Smooth muscle cell (in vitro differentiated cells): ENCODE measurements around the gene CD79A. TPM values are rescaled to one million over a fixed set of nuclear protein-coding genes. Genes with fewer than 3 reads are reported as not detected.

Source experiments
- DNase-seq: peaks from one replicate; lab custom pipeline; 2025; ENCODE audit not compliant: unreplicated experiment; lab: John Stamatoyannopoulos, UW
- H2AFZ ChIP-seq: fragments of 200-600 bp; sonication (generic); 2 replicates; pipeline ENCODE4 v1.6.0; 2016; ENCODE audit warnings: antibody characterized with exemption, low read depth, mild to moderate bottlenecking
- H3F3A ChIP-seq: fragments of 200-600 bp; sonication (generic); 2 replicates; pipeline ENCODE4 v1.6.0; 2017; ENCODE audit warnings: antibody characterized with exemption, low read depth
- H3K27ac ChIP-seq: fragments of 200-600 bp; sonication (generic); 2 replicates; pipeline ENCODE4 v1.5.1; 2016; ENCODE audit warnings: low read depth, mild to moderate bottlenecking
- H3K27me3 ChIP-seq: fragments of 200-600 bp; sonication (generic); 2 replicates; pipeline ENCODE4 v1.6.1; 2016; ENCODE audit warnings: low read depth, mild to moderate bottlenecking
- H3K36me3 ChIP-seq: fragments of 200-600 bp; sonication (generic); 2 replicates; pipeline ENCODE4 v1.5.1; 2016; ENCODE audit warnings: low read depth
- H3K4me1 ChIP-seq: fragments of 200-600 bp; sonication (generic); 2 replicates; pipeline ENCODE4 v1.5.1; 2016; ENCODE audit warnings: low read depth
- H3K4me2 ChIP-seq: fragments of 200-600 bp; sonication (generic); 2 replicates; pipeline ENCODE4 v1.6.0; 2016; ENCODE audit warnings: mild to moderate bottlenecking
- H3K4me3 ChIP-seq: fragments of 200-600 bp; sonication (generic); 2 replicates; pipeline ENCODE4 v1.5.1; 2016; ENCODE audit warnings: mild to moderate bottlenecking
- H3K79me2 ChIP-seq: fragments of 200-600 bp; sonication (generic); 2 replicates; pipeline ENCODE4 v1.6.0; 2016; ENCODE audit warnings: low read depth, mild to moderate bottlenecking
- H3K9ac ChIP-seq: fragments of 200-600 bp; sonication (generic); 2 replicates; pipeline ENCODE4 v1.6.0; 2016; ENCODE audit warnings: low read depth
- H3K9me3 ChIP-seq: fragments of 200-600 bp; sonication (generic); replicated peaks from 2 replicates; pipeline ENCODE4 v1.5.1; 2016; ENCODE audit warnings: low read depth
- H4K20me1 ChIP-seq: fragments of 200-600 bp; sonication (generic); 2 replicates; pipeline ENCODE4 v1.6.0; 2016; ENCODE audit warnings: low read depth
- WGBS: methylation state at CpG from one replicate; pipeline ENCODE4 v1.1.7; 2016; ENCODE audit warnings: low lambda C conversion rate; 5-methylcytosine and 5-hydroxymethylcytosine counted together
- polyA plus RNA-seq: library from polyadenylated mRNA; unstranded; fragments of >200 nt; fragmentation: Nextera tagmentation; extraction: Ambion mirVana; gene quantifications from 2 replicates; pipeline ENCODE4 v1.2.1, GENCODE V29; 2016
- total RNA-seq: library from RNA; depleted of rRNA; stranded (reverse); fragments of >200 nt; gene quantifications from 2 replicates; pipeline ENCODE4 v1.2.3, GENCODE V29; 2014
- TF ChIP-seq, protein P1 (sequence below): fragments of 200-600 bp; sonication (generic); IDR thresholded peaks from 2 replicates; pipeline ENCODE4 v1.5.1; 2017; ENCODE audit warnings: borderline replicate concordance, mild to moderate bottlenecking, antibody characterized with exemption; ENCODE audit not compliant: insufficient read depth, poor library complexity, severe bottlenecking

CD79A gene
- total and polyA plus RNA-seq, 2 experiments from 2014 or later, result 0.41 TPM; not detected in 1

GRCh38 chr19:41861116-41861768 is 15.8 kb upstream of the CD79A start:
- 55% methylated on average over 9 of the region's 9 CpGs for WGBS
- peaks cover 59% of the 10 kb centered on the region for H4K20me1 ChIP-seq

GRCh38 chr19:41861846-41862245 is 15.2 kb upstream of the CD79A start:
- Histone ChIP-seq H3K9ac (peak overlapping the region; percentile 99), H3K4me3 (peak overlapping the region; percentile 69), H3K27me3 (no peaks in the 10 kb centered on the region), H3K9me3 (no peaks in the 10 kb centered on the region), H4K20me1 (peaks cover 65% of the 10 kb centered on the region), H3K27ac (peak overlapping the region; percentile 91), H3K36me3 (peaks cover 5% of the 10 kb centered on the region), H3K4me2 (peak overlapping the region; percentile 88), H3K79me2 (peaks cover 66% of the 10 kb centered on the region), H3K4me1 (peaks cover 21% of the 10 kb centered on the region), H2AFZ (no peak overlapping the region), H3F3A (peaks cover 10% of the 10 kb centered on the region)
- TF ChIP-seq, protein P1, sequence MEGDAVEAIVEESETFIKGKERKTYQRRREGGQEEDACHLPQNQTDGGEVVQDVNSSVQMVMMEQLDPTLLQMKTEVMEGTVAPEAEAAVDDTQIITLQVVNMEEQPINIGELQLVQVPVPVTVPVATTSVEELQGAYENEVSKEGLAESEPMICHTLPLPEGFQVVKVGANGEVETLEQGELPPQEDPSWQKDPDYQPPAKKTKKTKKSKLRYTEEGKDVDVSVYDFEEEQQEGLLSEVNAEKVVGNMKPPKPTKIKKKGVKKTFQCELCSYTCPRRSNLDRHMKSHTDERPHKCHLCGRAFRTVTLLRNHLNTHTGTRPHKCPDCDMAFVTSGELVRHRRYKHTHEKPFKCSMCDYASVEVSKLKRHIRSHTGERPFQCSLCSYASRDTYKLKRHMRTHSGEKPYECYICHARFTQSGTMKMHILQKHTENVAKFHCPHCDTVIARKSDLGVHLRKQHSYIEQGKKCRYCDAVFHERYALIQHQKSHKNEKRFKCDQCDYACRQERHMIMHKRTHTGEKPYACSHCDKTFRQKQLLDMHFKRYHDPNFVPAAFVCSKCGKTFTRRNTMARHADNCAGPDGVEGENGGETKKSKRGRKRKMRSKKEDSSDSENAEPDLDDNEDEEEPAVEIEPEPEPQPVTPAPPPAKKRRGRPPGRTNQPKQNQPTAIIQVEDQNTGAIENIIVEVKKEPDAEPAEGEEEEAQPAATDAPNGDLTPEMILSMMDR, result no peak
- DNase-seq, result no peak
- 89% methylated on average over 9 of the region's 9 CpGs for whole genome bisulfite sequencing

More at GRCh38 chr19:41861116-41861768, 15.8 kb upstream of the CD79A start:
- H3K36me3 ChIP-seq, result peaks cover 5% of the 10 kb centered on the region
- H2AFZ ChIP-seq, result no peak overlapping the region
- H3K4me1 ChIP-seq, result peaks cover 21% of the 10 kb centered on the region
- H3K9me3 ChIP-seq, result no peaks in the 10 kb centered on the region
- no peaks in the 10 kb centered on the region for H3K27me3 ChIP-seq
- H3K27ac ChIP-seq, result peak overlapping the region; percentile 91
- peak overlapping the region; percentile 88 for H3K4me2 ChIP-seq
- TF ChIP-seq, protein P1, result no peak
- H3F3A ChIP-seq, result peaks cover 8% of the 10 kb centered on the region
- DNase-seq, result no peak
- peak overlapping the region; percentile 69 for H3K4me3 ChIP-seq
- peak overlapping the region; percentile 99 for H3K9ac ChIP-seq
- H3K79me2 ChIP-seq, result peaks cover 60% of the 10 kb centered on the region

DNA sequence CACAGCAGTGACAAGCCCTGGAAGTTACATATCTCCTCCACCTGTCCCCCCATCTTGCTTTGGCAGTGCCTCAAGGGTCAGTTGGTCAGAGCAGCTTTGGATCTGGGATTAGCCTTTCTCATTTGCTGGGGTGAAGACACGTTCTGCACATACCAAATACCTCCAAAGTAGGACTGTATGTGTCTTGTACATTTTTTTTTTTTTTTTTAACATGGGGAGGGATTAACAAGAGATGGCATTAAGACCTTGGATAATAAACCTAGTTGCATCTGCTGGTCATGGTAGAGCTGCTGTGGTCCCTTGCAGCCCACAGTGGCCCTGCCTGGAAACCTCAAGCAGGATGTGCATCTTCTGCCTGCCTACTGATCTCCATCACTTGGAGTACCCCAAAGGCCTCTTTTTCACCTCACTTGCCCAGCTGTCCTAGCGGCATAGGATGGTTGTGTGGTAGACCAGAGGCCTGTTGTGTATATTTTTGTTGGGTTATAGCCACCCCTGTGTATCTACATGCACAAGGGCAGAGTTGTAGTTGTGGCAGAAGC is 14.6 kb upstream of the CD79A start:
- peak overlapping the region; percentile 99 for H3K9ac ChIP-seq
- H3K4me1 ChIP-seq, result peaks cover 21% of the 10 kb centered on the region
- no peak overlapping the region for H3K27ac ChIP-seq
- no peak overlapping the region for H2AFZ ChIP-seq
- H3K9me3 ChIP-seq, result no peaks in the 10 kb centered on the region
- peak overlapping the region; percentile 69 for H3K4me3 ChIP-seq
- WGBS, result 89% methylated on average over 2 of the region's 2 CpGs
- peaks cover 71% of the 10 kb centered on the region for H3K79me2 ChIP-seq
- H3K36me3 ChIP-seq, result peaks cover 5% of the 10 kb centered on the region
- peaks cover 15% of the 10 kb centered on the region for H3F3A ChIP-seq
- H3K4me2 ChIP-seq, result peak overlapping the region; percentile 88
- TF ChIP-seq, protein P1, result no peak
- H4K20me1 ChIP-seq, result peaks cover 71% of the 10 kb centered on the region
- no peaks in the 10 kb centered on the region for H3K27me3 ChIP-seq
- DNase-seq, result no peak
